BJ (cell line): ENCODE data around the gene CEP95. TPM values are rescaled to one million over a fixed set of nuclear protein-coding genes. Genes with fewer than 3 reads are reported as not detected.

Experiments
- CTCF ChIA-PET: fragments of 350-600 bp; formaldehyde crosslinking; extraction: SDS; loops from one replicate; lab custom pipeline; 2021; ENCODE audit warnings: antibody characterized with exemption, inconsistent platforms; lab: Yijun Ruan, JAX
- POLR2A ChIA-PET: fragments of 300-600 bp; sonication (Branson Sonifier 250); formaldehyde crosslinking; extraction: SDS; loops from one replicate; lab custom pipeline; 2021; ENCODE audit warnings: antibody characterized with exemption; lab: Charles Lee
- DNase-seq: peaks from one replicate; pipeline ENCODE4 v3.0.0-alpha.2; 2011; ENCODE audit warnings: low read depth
- H3K27me3 ChIP-seq: 2 replicates; pipeline ENCODE4 v1.6.0; 2011; ENCODE audit warnings: low read length; ENCODE audit not compliant: control insufficient read depth, insufficient read depth
- H3K36me3 ChIP-seq: 2 replicates; pipeline ENCODE4 v1.5.1; 2011; ENCODE audit warnings: low read length; ENCODE audit not compliant: control insufficient read depth, insufficient read depth
- H3K4me3 ChIP-seq: 2 replicates; pipeline ENCODE4 v1.5.1; 2011; ENCODE audit warnings: low read depth, mild to moderate bottlenecking, control low read depth, low read length
- CTCF ChIP-seq: IDR thresholded peaks from 2 replicates; pipeline ENCODE4 v1.5.1; 2011; ENCODE audit warnings: low read depth, mild to moderate bottlenecking, control low read depth, inconsistent platforms, low read length, moderate library complexity; ENCODE audit not compliant: insufficient read depth
- polyA plus RNA-seq: library from polyadenylated mRNA; depleted of rRNA; stranded (reverse); fragments of >200 nt; gene quantifications from 2 replicates; pipeline ENCODE4 v1.2.3, GENCODE V29; 2011

CEP95 gene
- polyA plus RNA-seq, 1 experiment: 17.6 TPM

DNA sequence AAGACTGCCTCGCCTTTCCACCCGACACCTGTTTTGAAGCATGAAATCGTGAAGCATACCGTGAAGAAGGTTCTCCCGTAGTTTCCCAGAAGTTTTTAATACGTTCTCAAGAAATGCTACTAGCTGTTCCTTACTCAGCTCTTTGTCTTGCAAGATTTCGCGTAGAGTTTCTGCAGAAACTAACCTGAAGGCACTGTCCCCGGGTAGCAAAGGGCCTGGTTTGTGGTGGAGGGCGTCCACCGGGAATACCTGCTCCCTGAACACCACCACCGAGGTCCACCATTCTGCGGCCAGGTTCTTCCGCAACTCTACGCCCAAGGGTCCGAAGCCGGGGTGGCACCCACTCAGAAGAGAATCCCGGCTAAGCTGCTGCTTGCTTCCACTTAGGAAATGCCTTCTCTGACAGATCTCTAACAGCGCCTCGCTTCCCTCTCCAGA, 10.4 kb upstream of the CEP95 start:
- no peaks in the 10 kb centered on the region for H3K27me3 ChIP-seq
- no peak for TF ChIP-seq CTCF
- peak overlapping the region; percentile 74 for H3K4me3 ChIP-seq
- ChIA-PET CTCF (interaction anchor here (0.9 to 11.2 kb wide), 8 partner anchors 9 to 153 kb away, joined by 3 to 220 read pairs (median 4); no protein-coding TSS in a partner anchor), POLR2A (interaction anchor here (1.1 to 1.4 kb wide), 2 partner anchors 9 to 10 kb away, joined by 3 to 5 read pairs; partner anchors contain the start of gene CEP95)
- no peak for DNase-seq
- peaks cover 18% of the 10 kb centered on the region for H3K36me3 ChIP-seq

DNA sequence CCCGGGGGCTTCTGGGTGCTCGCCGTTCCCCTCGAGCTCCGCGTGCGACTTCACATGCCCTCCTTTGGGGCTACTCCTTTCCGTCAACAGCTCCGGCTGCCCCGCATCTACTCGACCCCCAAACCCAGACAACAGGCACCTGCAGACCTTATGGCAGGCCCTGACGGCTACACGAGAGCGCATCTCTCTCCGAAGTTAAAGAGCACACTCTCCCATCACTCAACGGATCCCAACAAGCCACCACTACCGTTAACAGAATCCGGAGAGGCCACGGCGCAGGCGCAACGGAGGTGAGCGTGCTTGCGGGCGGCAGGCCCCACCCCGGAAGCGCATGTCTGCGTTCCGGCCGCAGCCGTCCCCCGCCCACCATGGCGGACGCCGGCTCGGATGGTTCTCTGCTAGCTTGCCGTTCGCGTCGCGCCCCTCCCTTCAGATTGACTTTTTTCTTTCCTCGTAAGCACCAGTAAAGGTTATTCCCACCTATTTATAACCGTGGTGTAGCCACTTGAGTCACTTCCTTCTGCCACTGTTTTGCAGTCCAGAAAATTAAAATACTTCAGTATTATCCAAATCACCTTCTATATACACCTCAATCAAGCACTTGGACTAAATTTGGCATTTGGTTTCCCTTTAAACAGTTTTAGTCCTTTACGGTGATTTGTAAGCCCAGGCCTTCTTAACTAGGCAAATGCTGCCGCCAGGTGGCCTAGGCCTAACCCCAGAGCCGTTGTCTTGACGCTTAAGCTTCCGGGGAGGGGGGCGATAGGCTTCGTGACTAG, 9.8 kb upstream of the CEP95 start, which contains the start of gene POLG2:
POLG2 (minus strand) TSS at position 269 of the 779 bp plus-strand sequence; CDS start at position 183, 86 bp downstream.
- Histone ChIP-seq H3K36me3 (peaks cover 22% of the 10 kb centered on the region), H3K4me3 (peak within 1 kb of the TSS; percentile 74), H3K27me3 (no peaks in the 10 kb centered on the region)
- DNase-seq: peak; percentile 65
- peak; percentile 63 for TF ChIP-seq CTCF
- ChIA-PET POLR2A (interaction anchor here (0.6 to 1.4 kb wide), 4 partner anchors 8 to 139 kb away, joined by 3 to 6 read pairs (median 4); partner anchors contain the start of gene CEP95), CTCF (interaction anchor here (0.8 to 11.2 kb wide), 9 partner anchors 8 to 152 kb away, joined by 3 to 220 read pairs (median 4); no protein-coding TSS in a partner anchor)

DNA sequence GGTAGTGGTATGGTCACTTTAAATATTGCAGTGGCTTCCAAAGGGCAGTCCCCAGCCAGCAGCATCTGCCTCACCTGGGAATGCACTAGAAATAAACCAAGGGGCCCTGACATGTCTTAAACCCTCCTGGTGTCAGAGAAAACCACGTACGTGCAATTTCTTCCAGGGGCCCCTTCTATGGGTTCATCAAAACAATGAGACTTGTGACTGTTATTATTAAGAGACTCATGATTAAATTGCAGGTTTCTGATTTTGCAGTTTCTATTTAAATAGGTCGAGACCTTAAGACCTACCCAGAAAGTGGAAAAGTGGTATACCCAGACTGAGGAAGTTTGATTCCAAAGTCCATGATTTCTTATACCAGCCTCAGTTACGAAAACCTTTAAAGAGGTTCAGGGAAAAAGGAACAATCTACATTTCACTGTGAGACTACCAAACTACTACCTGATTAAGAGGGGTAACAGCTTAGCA, 9.2 kb upstream of the CEP95 start:
- Histone ChIP-seq H3K36me3 (peaks cover 27% of the 10 kb centered on the region), H3K4me3 (peak overlapping the region; percentile 74), H3K27me3 (no peaks in the 10 kb centered on the region)
- DNase-seq: no peak
- no peak for TF ChIP-seq CTCF
- POLR2A ChIA-PET: interaction anchor here (0.6 to 1.4 kb wide), 3 partner anchors 9 to 138 kb away, joined by 3 to 6 read pairs (median 3); partner anchors contain the start of gene CEP95
- CTCF ChIA-PET: interaction anchor here (0.8 to 11.2 kb wide), 6 partner anchors 8 to 152 kb away, joined by 3 to 220 read pairs (median 6); no protein-coding TSS in a partner anchor

DNA sequence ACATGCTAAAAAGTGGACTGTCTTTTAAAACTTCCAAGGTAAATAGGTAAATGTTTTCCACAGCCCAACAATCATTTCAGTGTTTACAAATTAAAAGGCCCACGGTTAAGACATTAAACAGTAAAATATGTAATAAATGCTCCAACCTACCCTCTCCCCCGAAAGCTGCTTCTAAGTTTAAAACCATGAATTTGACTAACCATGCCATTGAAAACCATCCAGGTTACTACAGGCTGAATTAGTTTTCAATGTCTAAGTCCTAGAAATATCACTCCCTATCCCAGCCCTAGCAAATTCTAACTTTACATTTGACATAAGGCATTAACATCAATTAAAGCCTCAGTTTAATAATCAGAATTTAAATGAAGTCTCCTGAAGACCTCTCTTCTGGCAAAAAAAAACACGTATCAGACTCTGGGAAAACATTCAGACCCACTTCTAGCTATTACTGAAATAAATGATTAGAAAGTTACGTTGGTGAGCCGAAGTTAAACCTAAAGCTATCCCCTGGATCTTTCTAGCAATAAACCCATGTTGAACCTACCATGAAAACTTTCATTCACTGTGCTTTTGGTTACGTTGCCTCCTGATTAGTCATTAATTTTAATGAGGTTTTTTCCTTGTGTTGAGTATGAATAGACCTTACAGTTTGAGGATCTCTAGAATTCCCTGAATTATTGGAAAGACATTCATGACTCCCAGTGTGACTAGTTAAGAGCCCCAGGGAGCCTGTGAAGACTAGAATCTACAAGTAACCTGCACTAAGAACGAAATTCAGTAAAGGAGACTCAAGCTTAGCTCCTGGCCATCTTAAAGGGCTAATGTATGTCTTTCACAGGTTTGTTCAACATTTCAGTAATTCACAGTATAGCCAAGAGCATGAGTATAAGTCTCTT, 8.2 kb upstream of the CEP95 start:
- CTCF ChIA-PET: interaction anchor here (0.6 to 11.2 kb wide), 3 partner anchors 9 to 194 kb away, joined by 4 to 220 read pairs (median 4); no protein-coding TSS in a partner anchor

More for the DNA sequence above, 8.2 kb upstream of the CEP95 start:
- Histone ChIP-seq H3K27me3 (no peaks in the 10 kb centered on the region), H3K36me3 (peaks cover 34% of the 10 kb centered on the region), H3K4me3 (no peak overlapping the region)
- no peak for DNase-seq
- POLR2A ChIA-PET: interaction anchor here (0.7 kb wide), 1 partner anchor 47 kb away, joined by 3 read pairs; no protein-coding TSS in a partner anchor
- TF ChIP-seq CTCF: no peak
